Osteoblast (primary cell): Measurements from ENCODE around the gene ME3. TPM values are rescaled to one million over a fixed set of nuclear protein-coding genes. Genes with fewer than 3 reads are reported as not detected.

Experiments used
- DNase-seq: peaks from one replicate; pipeline ENCODE4 v3.0.0; 2011; ENCODE audit warnings: low spot score, mixed read lengths; ENCODE audit not compliant: insufficient read length; ENCODE audit errors: missing footprints
- H2AFZ ChIP-seq: 2 replicates; pipeline ENCODE4 v1.6.0; 2011; ENCODE audit warnings: mild to moderate bottlenecking, low read length
- H3K27ac ChIP-seq: 2 replicates; pipeline ENCODE4 v1.5.1; 2011; ENCODE audit warnings: mild to moderate bottlenecking, low read depth, low read length, moderate library complexity
- H3K27me3 ChIP-seq: 2 replicates; pipeline ENCODE4 v1.6.0; 2012; ENCODE audit warnings: mild to moderate bottlenecking, control low read depth, inconsistent platforms, low read length, moderate library complexity; ENCODE audit not compliant: insufficient read depth
- H3K36me3 ChIP-seq: 2 replicates; pipeline ENCODE4 v1.5.1; 2011; ENCODE audit warnings: mild to moderate bottlenecking, low read length, control low read depth, moderate library complexity; ENCODE audit not compliant: insufficient read depth
- H3K4me1 ChIP-seq: 2 replicates; pipeline ENCODE4 v1.5.1; 2011; ENCODE audit warnings: mild to moderate bottlenecking, low read length, control low read depth, moderate library complexity; ENCODE audit not compliant: insufficient read depth
- H3K4me2 ChIP-seq: 2 replicates; pipeline ENCODE4 v1.6.0; 2011; ENCODE audit warnings: mild to moderate bottlenecking, low read length; ENCODE audit not compliant: insufficient read depth
- H3K4me3 ChIP-seq: fragments of 200-600 bp; sonication (generic); 3 replicates; pipeline ENCODE4 v1.5.1; 2012; ENCODE audit warnings: mild to moderate bottlenecking, low read length, inconsistent platforms; ENCODE audit not compliant: insufficient read depth
- H3K79me2 ChIP-seq: 2 replicates; pipeline ENCODE4 v1.6.0; 2012; ENCODE audit warnings: mild to moderate bottlenecking, low read length, control low read depth, inconsistent platforms; ENCODE audit not compliant: insufficient read depth
- H3K9me3 ChIP-seq: 2 replicates; pipeline ENCODE4 v1.5.1; 2011; ENCODE audit warnings: low read depth, low read length, control low read depth
- H4K20me1 ChIP-seq: 2 replicates; pipeline ENCODE4 v1.6.0; 2012; ENCODE audit warnings: mild to moderate bottlenecking, low read length, control low read depth; ENCODE audit not compliant: insufficient read depth
- total RNA-seq: library from RNA; depleted of rRNA; stranded (reverse); fragments of >200 nt; gene quantifications from 2 replicates; pipeline ENCODE4 v1.2.3, GENCODE V29; 2012
- TF ChIP-seq, protein P1 (sequence below): IDR thresholded peaks from 2 replicates; pipeline ENCODE4 v1.5.1; 2011; ENCODE audit warnings: mild to moderate bottlenecking, low read depth, low read length, moderate library complexity; ENCODE audit errors: extremely low read depth

The ME3 gene
- total RNA-seq, 1 donor, result 70.9 TPM

DNA sequence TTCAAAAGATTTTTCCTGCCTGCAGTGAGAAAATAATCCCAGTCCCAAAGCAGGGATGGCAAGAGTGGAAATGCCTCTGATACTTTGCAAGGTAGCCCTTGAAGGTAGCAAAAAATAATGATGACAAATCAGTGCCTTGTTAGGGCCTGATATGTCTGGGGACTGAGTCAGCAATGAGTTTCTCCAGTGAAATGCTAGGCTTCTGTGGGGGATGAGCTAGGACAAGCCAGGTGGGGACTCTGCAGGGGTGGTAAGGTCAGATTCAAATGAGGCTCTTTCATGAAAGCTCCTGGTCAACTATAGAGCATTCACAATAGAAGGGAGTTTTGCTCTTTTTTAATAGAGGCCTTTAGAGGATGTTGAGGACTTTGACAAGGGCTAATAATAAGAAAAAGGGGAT is 77.7 kb downstream of the ME3 start:
- H3K4me2 ChIP-seq, result no peak overlapping the region
- no peaks in the 10 kb centered on the region for H3K36me3 ChIP-seq
- no peaks in the 10 kb centered on the region for H4K20me1 ChIP-seq
- no peaks in the 10 kb centered on the region for H3K9me3 ChIP-seq
- no peaks in the 10 kb centered on the region for H3K27me3 ChIP-seq
- H3K4me3 ChIP-seq, result no peak overlapping the region
- DNase-seq, result no peak
- H3K27ac ChIP-seq, result no peak overlapping the region
- peaks cover 24% of the 10 kb centered on the region for H3K4me1 ChIP-seq
- TF ChIP-seq, protein P1, sequence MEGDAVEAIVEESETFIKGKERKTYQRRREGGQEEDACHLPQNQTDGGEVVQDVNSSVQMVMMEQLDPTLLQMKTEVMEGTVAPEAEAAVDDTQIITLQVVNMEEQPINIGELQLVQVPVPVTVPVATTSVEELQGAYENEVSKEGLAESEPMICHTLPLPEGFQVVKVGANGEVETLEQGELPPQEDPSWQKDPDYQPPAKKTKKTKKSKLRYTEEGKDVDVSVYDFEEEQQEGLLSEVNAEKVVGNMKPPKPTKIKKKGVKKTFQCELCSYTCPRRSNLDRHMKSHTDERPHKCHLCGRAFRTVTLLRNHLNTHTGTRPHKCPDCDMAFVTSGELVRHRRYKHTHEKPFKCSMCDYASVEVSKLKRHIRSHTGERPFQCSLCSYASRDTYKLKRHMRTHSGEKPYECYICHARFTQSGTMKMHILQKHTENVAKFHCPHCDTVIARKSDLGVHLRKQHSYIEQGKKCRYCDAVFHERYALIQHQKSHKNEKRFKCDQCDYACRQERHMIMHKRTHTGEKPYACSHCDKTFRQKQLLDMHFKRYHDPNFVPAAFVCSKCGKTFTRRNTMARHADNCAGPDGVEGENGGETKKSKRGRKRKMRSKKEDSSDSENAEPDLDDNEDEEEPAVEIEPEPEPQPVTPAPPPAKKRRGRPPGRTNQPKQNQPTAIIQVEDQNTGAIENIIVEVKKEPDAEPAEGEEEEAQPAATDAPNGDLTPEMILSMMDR, result no peak
- no peak overlapping the region for H2AFZ ChIP-seq
- no peaks in the 10 kb centered on the region for H3K79me2 ChIP-seq

DNA sequence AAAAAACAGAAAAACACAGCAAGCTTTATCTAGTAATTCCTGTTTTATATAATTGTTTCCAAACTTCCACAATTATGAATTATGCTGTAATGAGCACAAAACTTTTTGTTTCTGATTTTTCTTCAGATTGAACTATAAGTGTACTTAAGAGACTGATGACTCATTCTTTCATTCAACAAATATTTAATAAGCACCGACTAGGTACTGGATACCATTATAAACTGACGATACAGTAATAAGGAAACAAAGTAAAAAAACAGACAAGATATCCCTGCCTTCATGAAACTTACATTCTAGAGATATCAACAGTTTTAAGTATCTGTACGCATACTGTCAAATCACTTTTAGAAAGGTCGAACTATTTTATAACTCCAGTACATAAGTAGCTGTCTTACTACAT is 78.6 kb downstream of the ME3 start:
- no peak overlapping the region for H3K4me3 ChIP-seq
- no peaks in the 10 kb centered on the region for H3K36me3 ChIP-seq
- peaks cover 24% of the 10 kb centered on the region for H3K4me1 ChIP-seq
- no peak overlapping the region for H2AFZ ChIP-seq
- no peak for DNase-seq
- no peak overlapping the region for H3K4me2 ChIP-seq
- no peaks in the 10 kb centered on the region for H4K20me1 ChIP-seq
- TF ChIP-seq, protein P1, result no peak
- no peaks in the 10 kb centered on the region for H3K79me2 ChIP-seq
- no peak overlapping the region for H3K27ac ChIP-seq
- H3K9me3 ChIP-seq, result no peaks in the 10 kb centered on the region
- no peaks in the 10 kb centered on the region for H3K27me3 ChIP-seq

- peak overlapping the region; percentile 56 for H3K27ac ChIP-seq
- H3K79me2 ChIP-seq, result no peaks in the 10 kb centered on the region
- no peak for DNase-seq
- no peaks in the 10 kb centered on the region for H3K36me3 ChIP-seq
- no peaks in the 10 kb centered on the region for H3K27me3 ChIP-seq
- H3K4me3 ChIP-seq, result no peak overlapping the region
- peaks cover 24% of the 10 kb centered on the region for H3K4me1 ChIP-seq
- H2AFZ ChIP-seq, result no peak overlapping the region
- peak overlapping the region; percentile 2 for H3K4me2 ChIP-seq
- TF ChIP-seq, protein P1, result no peak
- H4K20me1 ChIP-seq, result no peaks in the 10 kb centered on the region
- no peaks in the 10 kb centered on the region for H3K9me3 ChIP-seq
Observed at GRCh38 chr11:86592659-86593451, 79.6 kb downstream of the ME3 start.

DNA sequence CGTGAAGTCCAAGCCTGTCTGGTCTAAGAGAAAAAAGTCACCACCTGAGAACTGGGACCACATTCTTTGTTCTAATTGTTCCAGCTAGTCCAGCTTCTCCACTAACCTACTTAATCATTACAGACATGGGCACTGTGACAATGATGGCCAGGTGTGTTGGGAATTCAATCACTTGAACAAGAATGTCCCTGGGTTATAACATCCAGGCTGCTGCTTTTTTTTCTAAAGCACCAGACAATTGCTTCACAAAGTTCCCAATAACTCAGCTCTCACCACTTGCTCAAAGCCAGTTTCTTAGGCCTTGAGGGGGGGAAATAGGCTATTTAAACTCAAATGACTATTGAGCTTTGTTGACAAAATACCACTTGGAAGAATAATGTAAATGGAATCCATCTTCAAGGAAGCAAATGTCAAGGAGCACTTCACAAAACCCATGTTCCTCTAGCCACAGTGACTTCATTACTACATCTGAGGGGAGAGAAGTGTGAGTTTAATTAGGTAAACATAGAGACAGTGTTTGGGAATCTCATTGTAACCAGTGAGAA is 80.3 kb downstream of the ME3 start:
- Histone ChIP-seq H3K27me3 (no peaks in the 10 kb centered on the region), H3K9me3 (no peaks in the 10 kb centered on the region), H3K4me2 (no peak overlapping the region), H3K4me3 (no peak overlapping the region), H3K27ac (peak overlapping the region; percentile 56), H2AFZ (no peak overlapping the region), H3K4me1 (peaks cover 24% of the 10 kb centered on the region), H4K20me1 (no peaks in the 10 kb centered on the region), H3K79me2 (no peaks in the 10 kb centered on the region), H3K36me3 (no peaks in the 10 kb centered on the region)
- TF ChIP-seq, protein P1, result no peak
- no peak for DNase-seq
